Measurements from ENCODE around the gene PCA3. TPM values are rescaled to one million over a fixed set of nuclear protein-coding genes. Genes with fewer than 3 reads are reported as not detected.
"Not testable (repeated sequence)": the region's sequence is repeated elsewhere in the genome, so short reads cannot be mapped to it uniquely, and the experiment has no call there.

PCA3 gene
- total RNA-seq, 2 donors from 2014 or later, result not detected

- no peaks in the 10 kb centered on the region for H3K4me1 Mint-ChIP-seq
- no peaks in the 10 kb centered on the region for H3K36me3 Mint-ChIP-seq (ENCODE audit: low read depth)
- H3K27ac Mint-ChIP-seq, result no peak overlapping the region
- H3K4me3 Mint-ChIP-seq, result no peak overlapping the region
- peaks cover 5% of the 10 kb centered on the region for H3K9me3 Mint-ChIP-seq
- ATAC-seq (replicated peaks), result no peak
- peaks cover 25% of the 10 kb centered on the region for H3K27me3 Mint-ChIP-seq
These were observed 26.9 kb upstream of the PCA3 start for GRCh38 chr9:76737154-76737902.

DNA sequence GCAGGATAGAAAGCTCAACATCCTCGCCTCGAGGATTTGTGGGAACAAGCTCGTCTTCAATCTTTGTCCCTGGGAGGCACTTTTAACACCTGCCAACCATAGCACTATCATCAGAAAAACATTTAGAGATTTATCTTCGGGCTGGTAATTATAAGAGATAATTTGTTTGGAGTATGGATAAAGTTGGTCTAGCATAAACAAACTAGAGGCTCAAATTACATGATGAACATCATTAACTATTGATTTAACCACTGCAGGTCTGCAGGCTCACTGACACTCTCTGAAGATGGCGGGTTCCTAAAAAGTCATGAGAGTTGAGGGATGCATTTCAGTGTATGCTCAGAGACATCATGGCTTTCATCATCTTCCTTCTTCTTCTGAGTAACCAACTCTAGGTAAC lies 25.8 kb upstream of the PCA3 start:
- no peaks in the 10 kb centered on the region for H3K36me3 Mint-ChIP-seq (ENCODE audit: low read depth)
- no peak overlapping the region for H3K4me3 Mint-ChIP-seq
- no peaks in the 10 kb centered on the region for H3K4me1 Mint-ChIP-seq
- peaks cover 29% of the 10 kb centered on the region for H3K27me3 Mint-ChIP-seq
- H3K27ac Mint-ChIP-seq, result no peak overlapping the region
- peaks cover 11% of the 10 kb centered on the region for H3K9me3 Mint-ChIP-seq
- no peak for ATAC-seq (replicated peaks)

GRCh38 chr9:76741524-76741923 lies 22.7 kb upstream of the PCA3 start:
- no peak overlapping the region for H3K27ac Mint-ChIP-seq
- H3K36me3 Mint-ChIP-seq (ENCODE audit: low read depth), result no peaks in the 10 kb centered on the region
- no peaks in the 10 kb centered on the region for H3K4me1 Mint-ChIP-seq

DNA sequence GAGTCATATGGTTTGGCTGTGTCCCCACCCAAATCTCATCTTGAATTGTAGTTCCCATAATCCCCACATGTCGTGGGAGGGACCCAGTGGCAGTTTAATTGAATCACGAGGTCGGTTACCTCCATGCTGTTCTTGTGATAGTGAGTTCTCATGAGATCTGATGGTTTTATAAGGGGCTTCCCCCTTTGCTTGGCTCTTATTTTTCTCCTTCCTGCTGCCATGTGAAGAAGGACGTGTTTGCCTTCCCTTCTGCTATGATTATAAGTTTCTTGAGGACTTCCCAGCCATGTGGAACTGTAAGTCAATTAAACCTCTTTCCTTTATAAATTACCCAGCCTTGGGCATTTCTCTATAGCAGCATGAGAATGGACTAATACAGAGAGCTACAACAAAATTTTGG lies 21.3 kb upstream of the PCA3 start:
- not testable (repeated sequence) for H3K36me3 Mint-ChIP-seq (ENCODE audit: low read depth); H3K27ac Mint-ChIP-seq; H3K4me3 Mint-ChIP-seq; H3K4me1 Mint-ChIP-seq; ATAC-seq (replicated peaks)
- Mint-ChIP-seq H3K9me3 (peaks cover 15% of the 10 kb centered on the region), H3K27me3 (peaks cover 24% of the 10 kb centered on the region)

More at GRCh38 chr9:76741524-76741923, 22.7 kb upstream of the PCA3 start:
- H3K9me3 Mint-ChIP-seq, result peaks cover 15% of the 10 kb centered on the region
- H3K27me3 Mint-ChIP-seq, result peaks cover 24% of the 10 kb centered on the region
- ATAC-seq (replicated peaks), result no peak
- no peak overlapping the region for H3K4me3 Mint-ChIP-seq

- Mint-ChIP-seq H3K4me1 (no peaks in the 10 kb centered on the region), H3K36me3 (ENCODE audit: low read depth) (no peaks in the 10 kb centered on the region), H3K4me3 (no peak overlapping the region), H3K9me3 (peaks cover 15% of the 10 kb centered on the region), H3K27ac (no peak overlapping the region), H3K27me3 (peaks cover 23% of the 10 kb centered on the region)
- ATAC-seq (replicated peaks), result no peak
These were observed 20.3 kb upstream of the PCA3 start for GRCh38 chr9:76743931-76744330.

DNA sequence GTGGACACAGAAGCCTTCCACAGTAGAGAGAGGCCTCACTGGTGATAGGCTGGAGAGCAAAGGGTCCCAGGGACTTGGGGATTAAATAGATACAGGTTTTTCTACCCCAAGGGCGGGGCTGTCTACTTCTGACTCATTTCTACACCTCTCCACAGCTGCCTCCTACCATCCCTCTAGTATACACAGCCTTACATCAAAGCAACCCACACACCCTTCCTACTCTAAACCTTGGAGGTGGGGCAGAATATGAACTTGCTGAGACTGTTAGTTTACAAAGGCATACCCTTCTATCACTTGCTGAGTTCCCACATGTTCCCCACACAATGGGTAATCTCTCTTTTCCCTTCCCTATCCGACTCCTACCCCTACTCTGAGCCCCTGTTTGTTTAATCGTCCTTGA lies 19.9 kb upstream of the PCA3 start:
- Mint-ChIP-seq H3K4me3 (no peak overlapping the region), H3K36me3 (ENCODE audit: low read depth) (no peaks in the 10 kb centered on the region), H3K4me1 (no peaks in the 10 kb centered on the region), H3K27me3 (peaks cover 21% of the 10 kb centered on the region), H3K27ac (no peak overlapping the region), H3K9me3 (peaks cover 15% of the 10 kb centered on the region)
- ATAC-seq (replicated peaks), result peak; percentile 57

- ATAC-seq (replicated peaks), result no peak
- Mint-ChIP-seq H3K9me3 (no peaks in the 10 kb centered on the region), H3K27ac (no peak overlapping the region), H3K4me1 (peaks cover 4% of the 10 kb centered on the region), H3K27me3 (peaks cover 9% of the 10 kb centered on the region), H3K36me3 (ENCODE audit: low read depth) (no peaks in the 10 kb centered on the region), H3K4me3 (no peak overlapping the region)
These were observed 13.2 kb upstream of the PCA3 start for GRCh38 chr9:76751001-76751400.

- Mint-ChIP-seq H3K4me1 (peaks cover 4% of the 10 kb centered on the region), H3K36me3 (ENCODE audit: low read depth) (no peaks in the 10 kb centered on the region), H3K27me3 (peaks cover 16% of the 10 kb centered on the region), H3K9me3 (no peaks in the 10 kb centered on the region), H3K4me3 (no peak overlapping the region), H3K27ac (no peak overlapping the region)
- ATAC-seq (replicated peaks), result no peak
These were observed 8.0 kb upstream of the PCA3 start for GRCh38 chr9:76756268-76756640.

- H3K36me3 Mint-ChIP-seq (ENCODE audit: low read depth), result no peaks in the 10 kb centered on the region
- no peak for ATAC-seq (replicated peaks)
- H3K27ac Mint-ChIP-seq, result no peak overlapping the region
- no peak overlapping the region for H3K4me3 Mint-ChIP-seq
- peaks cover 4% of the 10 kb centered on the region for H3K4me1 Mint-ChIP-seq
- H3K27me3 Mint-ChIP-seq, result peaks cover 16% of the 10 kb centered on the region
- H3K9me3 Mint-ChIP-seq, result no peaks in the 10 kb centered on the region
These were observed 7.1 kb upstream of the PCA3 start for GRCh38 chr9:76756941-76757673.

DNA sequence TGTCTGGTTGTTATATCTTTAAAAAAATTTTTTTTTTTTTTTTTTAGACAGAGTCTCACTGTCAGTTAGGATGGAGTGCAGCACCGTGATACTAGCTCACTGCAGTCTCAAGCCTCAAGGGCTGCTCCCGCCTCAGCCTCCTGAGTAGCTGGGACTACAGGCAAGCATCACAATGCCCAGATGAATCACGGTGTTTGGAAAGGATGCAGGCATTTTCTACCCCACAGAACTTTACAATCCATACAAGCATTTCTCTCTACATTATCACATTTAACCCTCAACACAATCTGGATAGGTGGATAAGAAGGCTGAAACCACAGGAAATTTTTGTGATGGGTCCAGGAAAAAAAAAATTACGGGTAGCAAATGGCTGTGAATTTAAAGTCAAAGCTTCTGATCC lies 5.8 kb upstream of the PCA3 start:
- no peak for ATAC-seq (replicated peaks)
- Mint-ChIP-seq H3K9me3 (no peaks in the 10 kb centered on the region), H3K27ac (no peak overlapping the region), H3K4me3 (no peak overlapping the region), H3K27me3 (peaks cover 19% of the 10 kb centered on the region), H3K36me3 (ENCODE audit: low read depth) (no peaks in the 10 kb centered on the region), H3K4me1 (peaks cover 4% of the 10 kb centered on the region)

DNA sequence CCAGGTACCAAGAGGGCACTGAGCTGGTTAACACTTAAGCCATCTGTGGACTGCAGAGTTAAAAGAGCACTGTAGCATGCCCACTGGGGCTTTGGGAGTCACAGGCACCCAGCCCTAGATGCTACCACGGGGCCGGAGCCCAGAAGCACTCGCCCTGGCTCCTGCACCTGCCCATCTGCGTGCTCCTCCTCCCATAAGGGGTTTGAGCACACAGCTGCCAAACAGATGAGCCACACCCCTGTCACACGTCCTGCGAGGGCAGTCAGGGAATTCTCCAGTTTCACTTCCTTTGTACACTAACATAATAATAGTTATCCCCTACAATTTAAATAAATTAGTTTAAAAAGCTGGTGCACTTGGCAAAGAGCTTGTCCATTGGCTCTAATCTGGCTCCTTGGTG lies 4.5 kb upstream of the PCA3 start:
- Mint-ChIP-seq H3K27me3 (peaks cover 19% of the 10 kb centered on the region), H3K9me3 (no peaks in the 10 kb centered on the region), H3K36me3 (ENCODE audit: low read depth) (no peaks in the 10 kb centered on the region), H3K4me1 (peaks cover 4% of the 10 kb centered on the region), H3K4me3 (no peak overlapping the region), H3K27ac (no peak overlapping the region)
- no peak for ATAC-seq (replicated peaks)

DNA sequence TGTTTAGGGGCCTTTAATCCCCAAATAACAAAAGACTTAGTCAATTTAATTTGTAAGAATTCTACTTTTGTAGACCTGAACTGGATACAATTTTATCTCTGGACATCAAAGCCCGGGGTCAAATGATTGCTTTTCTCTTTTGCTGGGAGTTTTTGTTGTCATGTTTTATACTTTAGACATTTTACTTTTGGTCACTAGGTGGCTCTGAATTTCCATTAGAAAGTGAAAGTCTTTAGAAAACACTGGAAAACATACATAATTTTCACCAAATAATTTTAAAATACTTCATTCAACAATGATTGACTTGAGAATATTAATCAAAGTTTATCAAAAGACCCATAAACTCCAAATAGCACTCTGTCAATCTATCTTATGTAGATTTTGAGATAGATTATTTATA lies 2.8 kb upstream of the PCA3 start:
- ATAC-seq (replicated peaks), result no peak
- Mint-ChIP-seq H3K27ac (no peak overlapping the region), H3K27me3 (peaks cover 17% of the 10 kb centered on the region), H3K9me3 (no peaks in the 10 kb centered on the region), H3K4me3 (no peak overlapping the region), H3K36me3 (ENCODE audit: low read depth) (no peaks in the 10 kb centered on the region), H3K4me1 (no peaks in the 10 kb centered on the region)

DNA sequence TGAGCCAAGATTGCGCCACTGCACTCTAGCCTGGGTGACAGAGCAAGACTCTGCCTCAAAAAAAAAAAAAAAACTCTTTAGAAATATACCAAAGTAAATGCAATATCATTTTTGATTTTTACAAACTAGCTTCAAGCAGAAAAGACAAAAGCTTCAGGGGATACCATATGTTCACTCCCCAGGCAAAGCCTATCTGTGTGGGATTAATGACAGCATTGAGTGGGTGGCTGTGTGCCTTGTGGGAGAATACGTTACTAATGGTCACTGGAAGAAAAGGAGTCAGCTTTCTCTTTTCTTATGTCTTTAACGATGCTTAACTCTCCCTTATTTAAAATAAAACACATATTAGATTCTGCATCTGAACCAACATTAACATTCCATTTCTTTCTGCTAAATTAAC lies 1.9 kb downstream of the PCA3 start:
- Mint-ChIP-seq H3K36me3 (ENCODE audit: low read depth) (no peaks in the 10 kb centered on the region), H3K4me3 (no peak overlapping the region), H3K9me3 (no peaks in the 10 kb centered on the region), H3K27ac (no peak overlapping the region), H3K27me3 (peaks cover 16% of the 10 kb centered on the region), H3K4me1 (no peaks in the 10 kb centered on the region)
- ATAC-seq (replicated peaks), result no peak

DNA sequence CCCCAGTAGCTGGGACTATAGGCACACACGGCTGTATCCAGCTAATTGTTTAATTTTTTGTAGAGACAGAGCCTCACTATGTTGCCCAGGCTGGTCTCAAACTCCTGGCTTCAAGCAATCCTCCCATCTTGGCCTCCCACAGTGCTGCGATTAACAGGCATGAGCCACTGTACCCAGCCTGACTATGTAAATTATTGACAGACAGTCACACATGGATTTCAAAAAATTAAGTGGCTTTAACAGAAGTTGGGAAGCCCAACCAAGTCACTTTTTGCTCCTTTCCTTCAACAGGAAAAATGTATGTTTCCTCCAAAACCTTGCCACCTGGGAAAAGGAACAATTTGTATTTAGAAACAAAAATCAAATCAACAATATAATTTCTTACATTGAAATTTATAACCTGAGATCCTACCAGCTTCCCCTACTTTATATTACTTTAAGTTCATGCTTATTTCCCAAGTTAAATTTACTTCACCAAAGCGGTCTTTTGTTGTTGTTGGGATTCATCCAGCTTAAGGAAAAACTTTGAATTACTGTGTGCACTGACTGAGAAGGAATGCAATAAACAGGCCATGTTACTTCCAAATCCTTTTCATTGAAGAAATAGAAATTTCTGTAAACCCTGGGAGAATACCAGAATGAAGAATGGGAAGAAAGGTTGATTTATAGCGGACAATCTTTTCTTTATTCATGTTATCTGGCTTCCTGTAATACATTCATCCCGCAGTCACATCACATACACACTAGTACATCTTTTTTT lies 8.6 kb downstream of the PCA3 start:
- no peaks in the 10 kb centered on the region for H3K4me1 Mint-ChIP-seq
- H3K36me3 Mint-ChIP-seq (ENCODE audit: low read depth), result no peaks in the 10 kb centered on the region
- H3K27me3 Mint-ChIP-seq, result peaks cover under 1% of the 10 kb centered on the region
- H3K9me3 Mint-ChIP-seq, result no peaks in the 10 kb centered on the region
- ATAC-seq (replicated peaks), result no peak
- H3K27ac Mint-ChIP-seq, result no peak overlapping the region
- no peak overlapping the region for H3K4me3 Mint-ChIP-seq

DNA sequence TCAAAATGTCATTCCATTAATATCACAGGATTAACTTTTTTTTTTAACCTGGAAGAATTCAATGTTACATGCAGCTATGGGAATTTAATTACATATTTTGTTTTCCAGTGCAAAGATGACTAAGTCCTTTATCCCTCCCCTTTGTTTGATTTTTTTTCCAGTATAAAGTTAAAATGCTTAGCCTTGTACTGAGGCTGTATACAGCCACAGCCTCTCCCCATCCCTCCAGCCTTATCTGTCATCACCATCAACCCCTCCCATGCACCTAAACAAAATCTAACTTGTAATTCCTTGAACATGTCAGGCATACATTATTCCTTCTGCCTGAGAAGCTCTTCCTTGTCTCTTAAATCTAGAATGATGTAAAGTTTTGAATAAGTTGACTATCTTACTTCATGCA lies 20.6 kb downstream of the PCA3 start:
- H3K4me1 Mint-ChIP-seq, result no peaks in the 10 kb centered on the region
- H3K27ac Mint-ChIP-seq, result no peak overlapping the region
- H3K9me3 Mint-ChIP-seq, result no peaks in the 10 kb centered on the region
- ATAC-seq (replicated peaks), result no peak
- H3K27me3 Mint-ChIP-seq, result peaks cover 18% of the 10 kb centered on the region
- no peak overlapping the region for H3K4me3 Mint-ChIP-seq
- no peaks in the 10 kb centered on the region for H3K36me3 Mint-ChIP-seq (ENCODE audit: low read depth)
